Gastrocnemius medialis (tissue), 4 donors: Measurements from ENCODE around the gene LRRC2. TPM values are rescaled to one million over a fixed set of nuclear protein-coding genes. Genes with fewer than 3 reads are reported as not detected.

Experiments
- ATAC-seq, 2 donors: fragments of 150-250 bp; one replicate each; pipeline ENCODE4 v1.9.1; 2016
- DNase-seq, 2 donors: peaks; one replicate each; pipeline ENCODE4 v3.0.0-alpha.2; 2019
- H3K27ac ChIP-seq, 4 donors: fragments of 200-600 bp; sonication (generic); 1 replicate in 1 of 4; 2 replicates in 3 of 4; pipeline ENCODE4 v1.5.1; 2016 to 2018; ENCODE audit warnings: mild to moderate bottlenecking in 2 of 4, moderate library complexity in 1 of 4
- H3K27me3 ChIP-seq, 3 donors: fragments of 200-600 bp; sonication (generic) in 2 of 3; 1 replicate in 1 of 3; 2 replicates in 2 of 3; pipeline versions ENCODE4 v1.5.1 to v1.6.0; 2016 to 2019; ENCODE audit warnings: mild to moderate bottlenecking in 1 of 3, moderate library complexity in 1 of 3
- H3K36me3 ChIP-seq, 2 donors: fragments of 200-600 bp; sonication (generic) in 1 of 2; one replicate each; pipeline ENCODE4 v1.5.1; 2017 to 2018
- H3K4me1 ChIP-seq, 2 donors: fragments of 200-600 bp; sonication (generic) in 1 of 2; one replicate each; pipeline ENCODE4 v1.5.1; 2016 to 2017; ENCODE audit warnings: mild to moderate bottlenecking in 2 of 2
- H3K4me3 ChIP-seq, 4 donors: fragments of 200-600 bp; sonication (generic) in 3 of 4; 1 replicate in 1 of 4; 2 replicates in 3 of 4; pipeline ENCODE4 v1.5.1; 2016 to 2019; ENCODE audit warnings: mild to moderate bottlenecking in 2 of 4
- H3K9me3 ChIP-seq, 3 donors: fragments of 200-600 bp; sonication (generic) in 2 of 3; 1 replicate in 1 of 3; 2 replicates in 2 of 3; pipeline ENCODE4 v1.5.1; 2016 to 2019
- CTCF ChIP-seq, 5 experiments: fragments of 450-650 bp in 3 of 5; fragments of 200-600 bp in 2 of 5; sonication (generic) in 2 of 5; IDR thresholded peaks in 4 of 5; conservative IDR thresholded peaks in 1 of 5; 1 replicate in 4 of 5; 2 replicates in 1 of 5; pipeline ENCODE4 v1.5.1; 2016 to 2019; ENCODE audit warnings: antibody characterized with exemption in 5 of 5, mild to moderate bottlenecking in 3 of 5, moderate library complexity in 3 of 5
- POLR2A ChIP-seq, 2 donors: fragments of 450-650 bp; IDR thresholded peaks; one replicate each; pipeline ENCODE4 v1.6.1; 2017; ENCODE audit warnings: antibody characterized with exemption in 2 of 2, mild to moderate bottlenecking in 2 of 2, moderate library complexity in 2 of 2
- in situ Hi-C, 4 donors: fragments of 200-750 bp; cut with MboI; loops; one replicate each; pipeline versions ENCODE4 v1.15.0 to v1.8.0; 2017; ENCODE audit warnings: low sequenced_read_pairs in 4 of 4
- intact Hi-C: fragments of 100-400 bp; cut with DNase I; formaldehyde crosslinking; loops from one replicate; pipeline ENCODE4 v1.15.1; 2023; ENCODE audit warnings: low total_unique reads
- total RNA-seq, 4 donors: library from RNA; depleted of rRNA; stranded (reverse); fragments of >200 nt; gene quantifications; one replicate each; pipeline versions ENCODE4 v1.1.0 to v1.2.3, GENCODE V29; 2016

LRRC2 gene
- total RNA-seq, 4 donors from 2014 or later = 72.7 to 103 (median 92.1) TPM

- intact Hi-C loops = no loop called here
- ATAC-seq = no peak
- H3K27me3 ChIP-seq = no peaks in the 10 kb centered on the region
- peak overlapping the region; percentile 94 to 99 (median 97) for H3K27ac ChIP-seq
- TF ChIP-seq POLR2A (IDR thresholded peaks at IDR 0.05) (no peak), CTCF (IDR thresholded peaks at IDR 0.05 in 4 of 5, conservative IDR thresholded peaks at IDR 0.05 in 1 of 5) (no peak)
- H3K4me1 ChIP-seq = peaks cover 63 to 77% of the 10 kb centered on the region in 2 donors
- H3K9me3 ChIP-seq = no peaks in the 10 kb centered on the region
- DNase-seq = no peak
- in situ Hi-C loops = loop anchor here in 1 of 4 donors (5.0 kb wide), 1 partner anchor 72 kb away; no protein-coding TSS in a partner anchor
- peak overlapping the region in 2 of 4 donors; percentile 47 to 48 for H3K4me3 ChIP-seq
- no peaks in the 10 kb centered on the region for H3K36me3 ChIP-seq
Measured at GRCh38 chr3:46559091-46559704, 6.9 kb downstream of the LRRC2 start.

- DNase-seq = peak; percentile 85 to 88
- peak; percentile 61 to 85 (median 65) for TF ChIP-seq CTCF (IDR thresholded peaks at IDR 0.05 in 4 of 5, conservative IDR thresholded peaks at IDR 0.05 in 1 of 5)
- TF ChIP-seq POLR2A (IDR thresholded peaks at IDR 0.05) = peak in 1 of 2 donors; percentile 60
- H3K36me3 ChIP-seq = no peaks in the 10 kb centered on the region
- no peaks in the 10 kb centered on the region for H3K9me3 ChIP-seq
- peak overlapping the region; percentile 94 to 99 (median 97) for H3K27ac ChIP-seq
- H3K4me1 ChIP-seq = peaks cover 64 to 78% of the 10 kb centered on the region in 2 donors
- H3K4me3 ChIP-seq = peak overlapping the region; percentile 36 to 48 (median 46)
- peak; percentile 78 to 88 for ATAC-seq
- H3K27me3 ChIP-seq = no peaks in the 10 kb centered on the region
- in situ Hi-C loops = loop anchor here in 1 of 4 donors (5.0 kb wide), 1 partner anchor 71 kb away; no protein-coding TSS in a partner anchor
- intact Hi-C loops = loop anchor here (1.0 kb wide), 1 partner anchor 69 kb away; no protein-coding TSS in a partner anchor
Measured at GRCh38 chr3:46558184-46559043, 7.7 kb downstream of the LRRC2 start.

- ATAC-seq (peak in 1 of 2 donors; percentile 10), DNase-seq (peak in 1 of 2 donors; percentile 37)
- Histone ChIP-seq H3K27me3 (no peaks in the 10 kb centered on the region), H3K4me1 (peaks cover 67 to 78% of the 10 kb centered on the region in 2 donors), H3K9me3 (no peaks in the 10 kb centered on the region), H3K27ac (peak overlapping the region; percentile 94 to 99 (median 97)), H3K4me3 (peak overlapping the region in 1 of 4 donors; percentile 47), H3K36me3 (no peaks in the 10 kb centered on the region)
- intact Hi-C loops = loop anchor here (1.0 kb wide), 1 partner anchor 68 kb away; no protein-coding TSS in a partner anchor
- TF ChIP-seq CTCF (IDR thresholded peaks at IDR 0.05 in 4 of 5, conservative IDR thresholded peaks at IDR 0.05 in 1 of 5) = no peak
- TF ChIP-seq POLR2A (IDR thresholded peaks at IDR 0.05) = no peak
- in situ Hi-C loops = loop anchor here in 1 of 4 donors (5.0 kb wide), 1 partner anchor 70 kb away; no protein-coding TSS in a partner anchor
Measured at GRCh38 chr3:46557814-46558183, 8.3 kb downstream of the LRRC2 start.

- H3K9me3 ChIP-seq = no peaks in the 10 kb centered on the region
- intact Hi-C loops (no loop called here), in situ Hi-C loops (no loop called here)
- H3K36me3 ChIP-seq = peaks cover 0 to 6% of the 10 kb centered on the region in 2 donors
- peak overlapping the region; percentile 94 to 99 (median 97) for H3K27ac ChIP-seq
- no peak overlapping the region for H3K4me3 ChIP-seq
- peak; percentile 55 to 76 for ATAC-seq
- TF ChIP-seq POLR2A (IDR thresholded peaks at IDR 0.05) (no peak), CTCF (IDR thresholded peaks at IDR 0.05 in 4 of 5, conservative IDR thresholded peaks at IDR 0.05 in 1 of 5) (no peak)
- DNase-seq = no peak
- H3K4me1 ChIP-seq = peaks cover 55 to 59% of the 10 kb centered on the region in 2 donors
- H3K27me3 ChIP-seq = no peaks in the 10 kb centered on the region
Measured at GRCh38 chr3:46553154-46553553, 12.9 kb downstream of the LRRC2 start.
